BE2C (cell line): ENCODE results near the gene SFSWAP.
"Not testable (repeated sequence)": the region's sequence is repeated elsewhere in the genome, so short reads cannot be mapped to it uniquely, and the experiment has no call there.

ENCODE experiments used
- DNase-seq: peaks from one replicate; pipeline ENCODE4 v3.0.0-alpha.2; 2020
- H3K27me3 ChIP-seq: fragments of 250-450 bp; sonication (Bioruptor Pico); 2 replicates; pipeline ENCODE4 v1.5.1; 2020; ENCODE audit warnings: mild to moderate bottlenecking
- H3K36me3 ChIP-seq: fragments of 250-450 bp; sonication (Bioruptor Pico); 2 replicates; pipeline ENCODE4 v1.5.1; 2020; ENCODE audit warnings: mild to moderate bottlenecking
- H3K4me1 ChIP-seq: fragments of 250-450 bp; sonication (Bioruptor Pico); 2 replicates; pipeline ENCODE4 v1.5.1; 2020
- H3K4me3 ChIP-seq: 2 replicates; pipeline ENCODE4 v1.5.1; 2011; ENCODE audit warnings: low read depth, low read length
- H3K9me3 ChIP-seq: fragments of 250-450 bp; sonication (Bioruptor Pico); 2 replicates; pipeline ENCODE4 v1.5.1; 2020
- CTCF ChIP-seq: IDR thresholded peaks from 2 replicates; pipeline ENCODE4 v1.5.1; 2012; ENCODE audit warnings: mild to moderate bottlenecking, low read depth, low read length

SFSWAP gene

GRCh38 chr12:131738196-131738595, 27.3 kb downstream of the SFSWAP start:
- H3K36me3 ChIP-seq = peaks cover 55% of the 10 kb centered on the region
- no peaks in the 10 kb centered on the region for H3K9me3 ChIP-seq
- no peak overlapping the region for H3K4me3 ChIP-seq
- DNase-seq = no peak
- no peak for TF ChIP-seq CTCF
- H3K4me1 ChIP-seq = no peaks in the 10 kb centered on the region
- no peaks in the 10 kb centered on the region for H3K27me3 ChIP-seq

- Histone ChIP-seq H3K36me3 (peaks cover 47% of the 10 kb centered on the region), H3K4me3 (no peak overlapping the region), H3K4me1 (no peaks in the 10 kb centered on the region), H3K27me3 (no peaks in the 10 kb centered on the region), H3K9me3 (no peaks in the 10 kb centered on the region)
- TF ChIP-seq CTCF = no peak
- DNase-seq = no peak
Measured at GRCh38 chr12:131740626-131741025, 29.7 kb downstream of the SFSWAP start.

- H3K4me3 ChIP-seq, H3K9me3 ChIP-seq, H3K27me3 ChIP-seq, H3K4me1 ChIP-seq, DNase-seq: not testable (repeated sequence)
- peaks cover 47% of the 10 kb centered on the region for H3K36me3 ChIP-seq
Measured at GRCh38 chr12:131742761-131743160, 31.9 kb downstream of the SFSWAP start.

DNA sequence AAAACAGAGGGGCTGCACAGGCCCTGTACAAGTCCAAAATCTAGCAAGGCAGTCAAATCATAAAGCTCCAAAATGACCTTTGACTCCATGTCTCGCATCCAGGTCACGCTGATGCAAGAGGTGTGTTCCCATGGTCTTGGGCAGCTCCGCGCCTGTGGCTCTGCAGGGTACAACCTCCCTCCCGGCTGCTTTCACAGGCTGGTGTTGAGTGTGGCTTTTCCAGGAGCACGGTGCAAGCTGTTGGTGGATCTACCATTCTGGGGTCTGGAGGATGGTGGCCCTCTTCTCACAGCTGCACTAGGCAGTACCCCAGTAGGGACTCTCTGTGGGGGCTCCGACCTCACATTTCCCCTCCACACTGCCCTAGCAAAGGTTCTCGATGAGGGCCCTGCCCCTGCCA, 32.5 kb downstream of the SFSWAP start:
- H3K9me3 ChIP-seq, H3K4me3 ChIP-seq, H3K4me1 ChIP-seq, H3K27me3 ChIP-seq, DNase-seq: not testable (repeated sequence)
- peaks cover 48% of the 10 kb centered on the region for H3K36me3 ChIP-seq

- not testable (repeated sequence) for H3K4me1 ChIP-seq, H3K27me3 ChIP-seq, H3K9me3 ChIP-seq, H3K4me3 ChIP-seq, DNase-seq
- peaks cover 51% of the 10 kb centered on the region for H3K36me3 ChIP-seq
Measured at GRCh38 chr12:131743880-131744279, 33.0 kb downstream of the SFSWAP start.

- H3K27me3 ChIP-seq, H3K4me3 ChIP-seq, H3K4me1 ChIP-seq, DNase-seq, H3K9me3 ChIP-seq: not testable (repeated sequence)
- H3K36me3 ChIP-seq = peaks cover 50% of the 10 kb centered on the region
Measured at GRCh38 chr12:131744675-131745074, 33.8 kb downstream of the SFSWAP start.

GRCh38 chr12:131745706-131746105, 34.8 kb downstream of the SFSWAP start:
- peaks cover 40% of the 10 kb centered on the region for H3K36me3 ChIP-seq

More at GRCh38 chr12:131745706-131746105, 34.8 kb downstream of the SFSWAP start:
- DNase-seq = no peak
- no peak overlapping the region for H3K4me3 ChIP-seq
- no peaks in the 10 kb centered on the region for H3K27me3 ChIP-seq
- TF ChIP-seq CTCF = no peak
- H3K9me3 ChIP-seq = no peaks in the 10 kb centered on the region
- no peaks in the 10 kb centered on the region for H3K4me1 ChIP-seq
